ENCODE results near the gene ZFP30.

- TF ChIP-seq YY1 (IDR thresholded peaks at IDR 0.05; ENCODE audit: insufficient read depth, insufficient read length) (no peak), ZNF274 (IDR thresholded peaks at IDR 0.05; ENCODE audit: low read depth, low read length) (no peak)
Observed at GRCh38 chr19:37654629-37655300, 500 bp downstream of the ZFP30 start.
